Measurements from ENCODE around the gene ENDOD1. TPM values are rescaled to one million over a fixed set of nuclear protein-coding genes. Genes with fewer than 3 reads are reported as not detected.

Gene ENDOD1
- total and polyA plus RNA-seq, 2 experiments from 2014 or later, result 0.76 to 4.0 TPM

DNA sequence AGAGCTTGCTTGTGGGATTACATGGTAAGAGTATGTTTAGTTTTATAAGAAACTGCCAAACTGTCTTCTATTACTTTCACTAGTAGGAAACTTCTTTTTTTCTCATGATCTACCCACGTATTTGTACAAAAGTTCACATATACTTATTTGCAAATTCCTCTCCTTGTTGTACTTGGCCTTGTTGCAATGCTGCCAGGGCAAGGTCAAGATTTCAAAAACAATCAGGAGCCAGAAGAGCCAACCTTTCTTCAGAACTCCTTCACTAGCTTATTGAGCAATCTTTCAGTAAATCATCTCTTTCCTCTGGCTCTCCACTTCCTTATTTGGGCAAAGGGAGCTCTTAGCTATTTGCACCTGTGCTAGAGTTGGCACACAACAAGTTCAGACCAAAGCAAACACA lies 13.2 kb upstream of the ENDOD1 start:
- Histone ChIP-seq H3K4me3 (no peak overlapping the region), H3K27ac (ENCODE audit: low read depth) (no peak overlapping the region), H3K36me3 (ENCODE audit: insufficient read depth) (no peaks in the 10 kb centered on the region), H3K9me2 (ENCODE audit: insufficient read depth) (0 out of 2 replicates have a peak, but pooled peaks cover 3% of the 10 kb centered on the region), H3K79me2 (replicated peaks; ENCODE audit: insufficient read depth) (no peaks in the 10 kb centered on the region), H3K27me3 (ENCODE audit: insufficient read depth) (no peaks in the 10 kb centered on the region), H3F3A (replicated peaks; ENCODE audit: low read depth) (no peaks in the 10 kb centered on the region), H2AFZ (no peak overlapping the region), H4K20me1 (replicated peaks; ENCODE audit: insufficient read depth) (no peaks in the 10 kb centered on the region), H3K4me2 (no peak overlapping the region), H3K4me1 (ENCODE audit: insufficient read depth) (peaks cover 8% of the 10 kb centered on the region)
- Mint-ChIP-seq H3K27me3 (ENCODE audit: insufficient read depth, low read depth, poor library complexity) (no peaks in the 10 kb centered on the region), H3K4me1 (peaks cover 9% of the 10 kb centered on the region; the same call in 2 of the 3 replicates), H3K36me3 (ENCODE audit: low read depth) (no peaks in the 10 kb centered on the region), H3K4me3 (no peak overlapping the region), H3K9me3 (no peaks in the 10 kb centered on the region), H3K27ac (no peak overlapping the region)
- no peak for ATAC-seq
- DNase-seq (ENCODE audit: low spot score), result no peak
- no peak for TF ChIP-seq EZH2phosphoT487 (IDR thresholded peaks at IDR 0.05; ENCODE audit: unreplicated experiment)
- TF ChIP-seq POLR2AphosphoS5 (IDR thresholded peaks at IDR 0.05; ENCODE audit: low read depth), result no peak
- TF ChIP-seq ZNF114 (CRISPR knock-in tag; IDR thresholded peaks at IDR 0.05), result no peak
- TF ChIP-seq, protein P1, sequence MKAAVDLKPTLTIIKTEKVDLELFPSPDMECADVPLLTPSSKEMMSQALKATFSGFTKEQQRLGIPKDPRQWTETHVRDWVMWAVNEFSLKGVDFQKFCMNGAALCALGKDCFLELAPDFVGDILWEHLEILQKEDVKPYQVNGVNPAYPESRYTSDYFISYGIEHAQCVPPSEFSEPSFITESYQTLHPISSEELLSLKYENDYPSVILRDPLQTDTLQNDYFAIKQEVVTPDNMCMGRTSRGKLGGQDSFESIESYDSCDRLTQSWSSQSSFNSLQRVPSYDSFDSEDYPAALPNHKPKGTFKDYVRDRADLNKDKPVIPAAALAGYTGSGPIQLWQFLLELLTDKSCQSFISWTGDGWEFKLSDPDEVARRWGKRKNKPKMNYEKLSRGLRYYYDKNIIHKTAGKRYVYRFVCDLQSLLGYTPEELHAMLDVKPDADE (IDR thresholded peaks at IDR 0.05), result no peak
- TF ChIP-seq, protein P2, sequence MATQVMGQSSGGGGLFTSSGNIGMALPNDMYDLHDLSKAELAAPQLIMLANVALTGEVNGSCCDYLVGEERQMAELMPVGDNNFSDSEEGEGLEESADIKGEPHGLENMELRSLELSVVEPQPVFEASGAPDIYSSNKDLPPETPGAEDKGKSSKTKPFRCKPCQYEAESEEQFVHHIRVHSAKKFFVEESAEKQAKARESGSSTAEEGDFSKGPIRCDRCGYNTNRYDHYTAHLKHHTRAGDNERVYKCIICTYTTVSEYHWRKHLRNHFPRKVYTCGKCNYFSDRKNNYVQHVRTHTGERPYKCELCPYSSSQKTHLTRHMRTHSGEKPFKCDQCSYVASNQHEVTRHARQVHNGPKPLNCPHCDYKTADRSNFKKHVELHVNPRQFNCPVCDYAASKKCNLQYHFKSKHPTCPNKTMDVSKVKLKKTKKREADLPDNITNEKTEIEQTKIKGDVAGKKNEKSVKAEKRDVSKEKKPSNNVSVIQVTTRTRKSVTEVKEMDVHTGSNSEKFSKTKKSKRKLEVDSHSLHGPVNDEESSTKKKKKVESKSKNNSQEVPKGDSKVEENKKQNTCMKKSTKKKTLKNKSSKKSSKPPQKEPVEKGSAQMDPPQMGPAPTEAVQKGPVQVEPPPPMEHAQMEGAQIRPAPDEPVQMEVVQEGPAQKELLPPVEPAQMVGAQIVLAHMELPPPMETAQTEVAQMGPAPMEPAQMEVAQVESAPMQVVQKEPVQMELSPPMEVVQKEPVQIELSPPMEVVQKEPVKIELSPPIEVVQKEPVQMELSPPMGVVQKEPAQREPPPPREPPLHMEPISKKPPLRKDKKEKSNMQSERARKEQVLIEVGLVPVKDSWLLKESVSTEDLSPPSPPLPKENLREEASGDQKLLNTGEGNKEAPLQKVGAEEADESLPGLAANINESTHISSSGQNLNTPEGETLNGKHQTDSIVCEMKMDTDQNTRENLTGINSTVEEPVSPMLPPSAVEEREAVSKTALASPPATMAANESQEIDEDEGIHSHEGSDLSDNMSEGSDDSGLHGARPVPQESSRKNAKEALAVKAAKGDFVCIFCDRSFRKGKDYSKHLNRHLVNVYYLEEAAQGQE (IDR thresholded peaks at IDR 0.05; ENCODE audit: unreplicated experiment), result no peak
- TF ChIP-seq, protein P3, sequence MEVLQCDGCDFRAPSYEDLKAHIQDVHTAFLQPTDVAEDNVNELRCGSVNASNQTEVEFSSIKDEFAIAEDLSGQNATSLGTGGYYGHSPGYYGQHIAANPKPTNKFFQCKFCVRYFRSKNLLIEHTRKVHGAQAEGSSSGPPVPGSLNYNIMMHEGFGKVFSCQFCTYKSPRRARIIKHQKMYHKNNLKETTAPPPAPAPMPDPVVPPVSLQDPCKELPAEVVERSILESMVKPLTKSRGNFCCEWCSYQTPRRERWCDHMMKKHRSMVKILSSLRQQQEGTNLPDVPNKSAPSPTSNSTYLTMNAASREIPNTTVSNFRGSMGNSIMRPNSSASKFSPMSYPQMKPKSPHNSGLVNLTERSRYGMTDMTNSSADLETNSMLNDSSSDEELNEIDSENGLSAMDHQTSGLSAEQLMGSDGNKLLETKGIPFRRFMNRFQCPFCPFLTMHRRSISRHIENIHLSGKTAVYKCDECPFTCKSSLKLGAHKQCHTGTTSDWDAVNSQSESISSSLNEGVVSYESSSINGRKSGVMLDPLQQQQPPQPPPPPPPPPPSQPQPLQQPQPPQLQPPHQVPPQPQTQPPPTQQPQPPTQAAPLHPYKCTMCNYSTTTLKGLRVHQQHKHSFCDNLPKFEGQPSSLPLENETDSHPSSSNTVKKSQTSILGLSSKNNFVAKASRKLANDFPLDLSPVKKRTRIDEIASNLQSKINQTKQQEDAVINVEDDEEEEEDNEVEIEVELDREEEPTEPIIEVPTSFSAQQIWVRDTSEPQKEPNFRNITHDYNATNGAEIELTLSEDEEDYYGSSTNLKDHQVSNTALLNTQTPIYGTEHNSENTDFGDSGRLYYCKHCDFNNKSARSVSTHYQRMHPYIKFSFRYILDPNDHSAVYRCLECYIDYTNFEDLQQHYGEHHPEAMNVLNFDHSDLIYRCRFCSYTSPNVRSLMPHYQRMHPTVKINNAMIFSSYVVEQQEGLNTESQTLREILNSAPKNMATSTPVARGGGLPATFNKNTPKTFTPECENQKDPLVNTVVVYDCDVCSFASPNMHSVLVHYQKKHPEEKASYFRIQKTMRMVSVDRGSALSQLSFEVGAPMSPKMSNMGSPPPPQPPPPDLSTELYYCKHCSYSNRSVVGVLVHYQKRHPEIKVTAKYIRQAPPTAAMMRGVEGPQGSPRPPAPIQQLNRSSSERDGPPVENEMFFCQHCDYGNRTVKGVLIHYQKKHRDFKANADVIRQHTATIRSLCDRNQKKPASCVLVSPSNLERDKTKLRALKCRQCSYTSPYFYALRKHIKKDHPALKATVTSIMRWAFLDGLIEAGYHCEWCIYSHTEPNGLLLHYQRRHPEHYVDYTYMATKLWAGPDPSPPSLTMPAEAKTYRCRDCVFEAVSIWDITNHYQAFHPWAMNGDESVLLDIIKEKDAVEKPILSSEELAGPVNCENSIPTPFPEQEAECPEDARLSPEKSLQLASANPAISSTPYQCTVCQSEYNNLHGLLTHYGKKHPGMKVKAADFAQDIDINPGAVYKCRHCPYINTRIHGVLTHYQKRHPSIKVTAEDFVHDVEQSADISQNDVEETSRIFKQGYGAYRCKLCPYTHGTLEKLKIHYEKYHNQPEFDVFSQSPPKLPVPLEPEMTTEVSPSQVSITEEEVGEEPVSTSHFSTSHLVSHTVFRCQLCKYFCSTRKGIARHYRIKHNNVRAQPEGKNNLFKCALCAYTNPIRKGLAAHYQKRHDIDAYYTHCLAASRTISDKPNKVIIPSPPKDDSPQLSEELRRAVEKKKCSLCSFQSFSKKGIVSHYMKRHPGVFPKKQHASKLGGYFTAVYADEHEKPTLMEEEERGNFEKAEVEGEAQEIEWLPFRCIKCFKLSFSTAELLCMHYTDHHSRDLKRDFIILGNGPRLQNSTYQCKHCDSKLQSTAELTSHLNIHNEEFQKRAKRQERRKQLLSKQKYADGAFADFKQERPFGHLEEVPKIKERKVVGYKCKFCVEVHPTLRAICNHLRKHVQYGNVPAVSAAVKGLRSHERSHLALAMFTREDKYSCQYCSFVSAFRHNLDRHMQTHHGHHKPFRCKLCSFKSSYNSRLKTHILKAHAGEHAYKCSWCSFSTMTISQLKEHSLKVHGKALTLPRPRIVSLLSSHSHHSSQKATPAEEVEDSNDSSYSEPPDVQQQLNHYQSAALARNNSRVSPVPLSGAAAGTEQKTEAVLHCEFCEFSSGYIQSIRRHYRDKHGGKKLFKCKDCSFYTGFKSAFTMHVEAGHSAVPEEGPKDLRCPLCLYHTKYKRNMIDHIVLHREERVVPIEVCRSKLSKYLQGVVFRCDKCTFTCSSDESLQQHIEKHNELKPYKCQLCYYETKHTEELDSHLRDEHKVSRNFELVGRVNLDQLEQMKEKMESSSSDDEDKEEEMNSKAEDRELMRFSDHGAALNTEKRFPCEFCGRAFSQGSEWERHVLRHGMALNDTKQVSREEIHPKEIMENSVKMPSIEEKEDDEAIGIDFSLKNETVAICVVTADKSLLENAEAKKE (CRISPR knock-in tag; IDR thresholded peaks at IDR 0.05), result no peak
- no peak for TF ChIP-seq JUNB (IDR thresholded peaks at IDR 0.05; ENCODE audit: unreplicated experiment)
- TF ChIP-seq NANOG (IDR thresholded peaks at IDR 0.05; ENCODE audit: borderline replicate concordance), result no peak
- TF ChIP-seq, protein P4, sequence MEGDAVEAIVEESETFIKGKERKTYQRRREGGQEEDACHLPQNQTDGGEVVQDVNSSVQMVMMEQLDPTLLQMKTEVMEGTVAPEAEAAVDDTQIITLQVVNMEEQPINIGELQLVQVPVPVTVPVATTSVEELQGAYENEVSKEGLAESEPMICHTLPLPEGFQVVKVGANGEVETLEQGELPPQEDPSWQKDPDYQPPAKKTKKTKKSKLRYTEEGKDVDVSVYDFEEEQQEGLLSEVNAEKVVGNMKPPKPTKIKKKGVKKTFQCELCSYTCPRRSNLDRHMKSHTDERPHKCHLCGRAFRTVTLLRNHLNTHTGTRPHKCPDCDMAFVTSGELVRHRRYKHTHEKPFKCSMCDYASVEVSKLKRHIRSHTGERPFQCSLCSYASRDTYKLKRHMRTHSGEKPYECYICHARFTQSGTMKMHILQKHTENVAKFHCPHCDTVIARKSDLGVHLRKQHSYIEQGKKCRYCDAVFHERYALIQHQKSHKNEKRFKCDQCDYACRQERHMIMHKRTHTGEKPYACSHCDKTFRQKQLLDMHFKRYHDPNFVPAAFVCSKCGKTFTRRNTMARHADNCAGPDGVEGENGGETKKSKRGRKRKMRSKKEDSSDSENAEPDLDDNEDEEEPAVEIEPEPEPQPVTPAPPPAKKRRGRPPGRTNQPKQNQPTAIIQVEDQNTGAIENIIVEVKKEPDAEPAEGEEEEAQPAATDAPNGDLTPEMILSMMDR (conservative IDR thresholded peaks at IDR 0.05; ENCODE audit: low read depth in 2 of 2), result no peak
